Esophagus muscularis mucosa (tissue), 4 donors: Measurements from ENCODE around the gene UHRF1. TPM values are rescaled to one million over a fixed set of nuclear protein-coding genes. Genes with fewer than 3 reads are reported as not detected.

Experiments used
- DNase-seq: peaks from one replicate; pipeline ENCODE4 v3.0.0-alpha.2; 2017; ENCODE audit errors: extremely low spot score
- H3K27ac ChIP-seq, 4 donors: fragments of 200-600 bp; sonication (generic); replicated peaks in 1 of 4; 1 replicate in 3 of 4; 2 replicates in 1 of 4; pipeline ENCODE4 v1.5.1; 2016 to 2019; ENCODE audit warnings: mild to moderate bottlenecking in 1 of 4
- H3K27me3 ChIP-seq, 4 donors: fragments of 200-600 bp; sonication (generic); one replicate each; pipeline versions ENCODE4 v1.5.1 to v1.6.0; 2016 to 2019
- H3K36me3 ChIP-seq, 4 donors: fragments of 200-600 bp; sonication (generic); one replicate each; pipeline ENCODE4 v1.5.1; 2016 to 2019
- H3K4me1 ChIP-seq, 4 donors: fragments of 200-600 bp; sonication (generic); one replicate each; pipeline ENCODE4 v1.5.1; 2016 to 2019
- H3K4me3 ChIP-seq, 4 donors: fragments of 200-600 bp; sonication (generic); 1 replicate in 2 of 4; 2 replicates in 2 of 4; pipeline ENCODE4 v1.5.1; 2016 to 2019; ENCODE audit warnings: mild to moderate bottlenecking in 4 of 4, moderate library complexity in 1 of 4
- H3K9me3 ChIP-seq, 4 donors: fragments of 200-600 bp; sonication (generic); 1 replicate in 3 of 4; 2 replicates in 1 of 4; pipeline ENCODE4 v1.5.1; 2016 to 2019
- EP300 ChIP-seq: sonication (generic); formaldehyde crosslinking; IDR thresholded peaks from one replicate; pipeline ENCODE4 v1.6.1; 2017; ENCODE audit warnings: antibody characterized with exemption
- POLR2A ChIP-seq: fragments of 450-650 bp; IDR thresholded peaks from one replicate; pipeline ENCODE4 v1.6.1; 2017; ENCODE audit warnings: antibody characterized with exemption, moderate library complexity, mild to moderate bottlenecking, low read depth
- POLR2AphosphoS5 ChIP-seq, 2 donors: sonication (generic); formaldehyde crosslinking; IDR thresholded peaks; one replicate each; pipeline ENCODE4 v1.6.1; 2017; ENCODE audit warnings: antibody characterized with exemption in 2 of 2
- WGBS: methylation state at CpG from one replicate; pipeline ENCODE4 v1.1.5; 2018; 5-methylcytosine and 5-hydroxymethylcytosine counted together
- intact Hi-C: fragments of 100-400 bp; cut with DNase I; formaldehyde crosslinking; loops from one replicate; pipeline ENCODE4 v1.15.1; 2023
- total RNA-seq, 4 donors: library from RNA; depleted of rRNA; stranded (reverse); fragments of >200 nt; gene quantifications; one replicate each; pipeline versions ENCODE4 v1.1.0 to v1.2.1, GENCODE V29; 2016
- TF ChIP-seq, protein P1 (sequence below), 3 experiments: fragments of 200-600 bp in 2 of 3; fragments of 450-650 bp in 1 of 3; sonication (generic) in 2 of 3; IDR thresholded peaks; one replicate each; pipeline ENCODE4 v1.5.1; 2017 to 2019; ENCODE audit warnings: antibody characterized with exemption in 3 of 3, mild to moderate bottlenecking in 2 of 3, moderate library complexity in 1 of 3

The UHRF1 gene
- total RNA-seq, 4 donors from 2014 or later = 0.33 to 1.2 (median 0.64) TPM

- Histone ChIP-seq H3K27me3 (peaks cover 0 to under 1% (median 0%) of the 10 kb centered on the region in 4 donors), H3K9me3 (no peaks in the 10 kb centered on the region), H3K4me1 (no peaks in the 10 kb centered on the region), H3K4me3 (no peak within 1 kb of the TSS), H3K27ac (no peak within 1 kb of the TSS), H3K36me3 (no peaks in the 10 kb centered on the region)
- intact Hi-C loops = no loop called here
- WGBS = 74% methylated on average over 7 of the region's 7 CpGs
- TF ChIP-seq, protein P1, sequence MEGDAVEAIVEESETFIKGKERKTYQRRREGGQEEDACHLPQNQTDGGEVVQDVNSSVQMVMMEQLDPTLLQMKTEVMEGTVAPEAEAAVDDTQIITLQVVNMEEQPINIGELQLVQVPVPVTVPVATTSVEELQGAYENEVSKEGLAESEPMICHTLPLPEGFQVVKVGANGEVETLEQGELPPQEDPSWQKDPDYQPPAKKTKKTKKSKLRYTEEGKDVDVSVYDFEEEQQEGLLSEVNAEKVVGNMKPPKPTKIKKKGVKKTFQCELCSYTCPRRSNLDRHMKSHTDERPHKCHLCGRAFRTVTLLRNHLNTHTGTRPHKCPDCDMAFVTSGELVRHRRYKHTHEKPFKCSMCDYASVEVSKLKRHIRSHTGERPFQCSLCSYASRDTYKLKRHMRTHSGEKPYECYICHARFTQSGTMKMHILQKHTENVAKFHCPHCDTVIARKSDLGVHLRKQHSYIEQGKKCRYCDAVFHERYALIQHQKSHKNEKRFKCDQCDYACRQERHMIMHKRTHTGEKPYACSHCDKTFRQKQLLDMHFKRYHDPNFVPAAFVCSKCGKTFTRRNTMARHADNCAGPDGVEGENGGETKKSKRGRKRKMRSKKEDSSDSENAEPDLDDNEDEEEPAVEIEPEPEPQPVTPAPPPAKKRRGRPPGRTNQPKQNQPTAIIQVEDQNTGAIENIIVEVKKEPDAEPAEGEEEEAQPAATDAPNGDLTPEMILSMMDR (IDR thresholded peaks at IDR 0.05) = no peak
- TF ChIP-seq POLR2A (no peak), POLR2AphosphoS5 (IDR thresholded peaks at IDR 0.05) (no peak), EP300 (no peak)
- no peak for DNase-seq
Measured at GRCh38 chr19:4902796-4903195, 6.5 kb upstream of the UHRF1 start, which contains the start of gene ARRDC5. ARRDC5 (minus strand) TSS chr19:4902896; CDS start chr19:4902825, 71 bp downstream.

DNA sequence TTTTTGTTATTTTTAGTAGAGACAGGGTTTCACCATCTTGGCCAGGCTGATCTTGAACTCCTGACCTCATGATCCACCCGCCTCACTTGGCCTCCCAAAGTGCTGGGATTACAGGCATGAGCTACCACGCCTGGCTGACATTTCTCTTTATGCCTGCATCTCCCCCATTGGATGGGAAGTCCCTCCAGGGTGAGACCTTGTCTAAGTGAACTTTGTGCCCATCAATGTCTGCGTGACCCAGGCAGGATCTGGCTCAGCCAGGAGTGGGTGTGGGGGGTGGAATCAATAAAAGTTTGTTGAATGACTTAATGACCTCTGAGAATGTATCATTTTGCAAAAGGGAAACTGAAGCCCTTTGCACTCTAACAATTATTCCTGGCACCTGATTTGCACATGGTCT lies 4.8 kb upstream of the UHRF1 start:
- peaks cover 5 to 8% (median 7%) of the 10 kb centered on the region in 4 donors for H3K4me1 ChIP-seq
- H3K4me3 ChIP-seq = no peak overlapping the region
- H3K36me3 ChIP-seq = no peaks in the 10 kb centered on the region
- no peak for DNase-seq
- no peaks in the 10 kb centered on the region for H3K9me3 ChIP-seq
- TF ChIP-seq EP300 (no peak), POLR2AphosphoS5 (IDR thresholded peaks at IDR 0.05) (no peak), POLR2A (no peak)
- TF ChIP-seq, protein P1 (IDR thresholded peaks at IDR 0.05) = no peak
- H3K27ac ChIP-seq = no peak overlapping the region
- intact Hi-C loops = no loop called here
- WGBS = 75% methylated on average over 3 of the region's 3 CpGs
- H3K27me3 ChIP-seq = peaks cover 0 to 17% (median 7%) of the 10 kb centered on the region in 4 donors

- Histone ChIP-seq H3K27me3 (peaks cover 0 to 24% (median 8%) of the 10 kb centered on the region in 4 donors), H3K4me1 (peaks cover 17 to 30% (median 28%) of the 10 kb centered on the region in 4 donors), H3K9me3 (no peaks in the 10 kb centered on the region), H3K36me3 (no peaks in the 10 kb centered on the region), H3K4me3 (no peak overlapping the region), H3K27ac (no peak overlapping the region)
- TF ChIP-seq POLR2A = no peak
- no peak for TF ChIP-seq EP300
- TF ChIP-seq, protein P1 (IDR thresholded peaks at IDR 0.05) = no peak
- no peak for TF ChIP-seq POLR2AphosphoS5 (IDR thresholded peaks at IDR 0.05)
- intact Hi-C loops = no loop called here
- DNase-seq = no peak
- WGBS = 92% methylated on average over 8 of the region's 8 CpGs
Measured at GRCh38 chr19:4906963-4907362, 2.3 kb upstream of the UHRF1 start.

DNA sequence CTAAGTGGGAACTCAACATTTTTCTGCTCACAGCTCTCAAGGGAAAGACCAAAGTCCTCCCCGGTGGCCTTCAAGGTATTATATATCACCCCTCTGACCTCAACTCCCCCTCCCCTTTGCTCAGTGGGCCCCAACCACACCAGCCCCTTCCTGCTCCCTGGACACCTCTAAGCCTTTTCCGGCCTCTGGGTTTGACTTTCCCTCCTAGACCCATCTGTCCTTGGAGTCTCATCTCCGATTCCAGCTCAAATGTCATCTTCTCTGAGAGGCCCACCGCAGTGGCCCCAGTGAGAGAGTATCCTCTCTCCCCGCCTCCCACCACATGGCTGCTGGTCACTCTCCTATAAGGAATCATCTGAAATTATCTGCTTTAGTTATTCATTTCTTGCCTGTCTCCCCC lies 941 bp upstream of the UHRF1 start:
- WGBS = 84% methylated on average over 5 of the region's 5 CpGs
- Histone ChIP-seq H3K36me3 (no peaks in the 10 kb centered on the region), H3K4me1 (peaks cover 17 to 34% (median 32%) of the 10 kb centered on the region in 4 donors), H3K27ac (no peak overlapping the region), H3K4me3 (no peak overlapping the region), H3K27me3 (peaks cover 0 to 24% (median 8%) of the 10 kb centered on the region in 4 donors), H3K9me3 (no peaks in the 10 kb centered on the region)
- intact Hi-C loops = no loop called here
- DNase-seq = no peak
- no peak for TF ChIP-seq POLR2A
- no peak for TF ChIP-seq EP300
- no peak for TF ChIP-seq POLR2AphosphoS5 (IDR thresholded peaks at IDR 0.05)
- TF ChIP-seq, protein P1 (IDR thresholded peaks at IDR 0.05) = no peak

GRCh38 chr19:4908781-4909155 lies 533 bp upstream of the UHRF1 start:
- no peak for DNase-seq
- Histone ChIP-seq H3K27me3 (peaks cover 0 to 24% (median 8%) of the 10 kb centered on the region in 4 donors), H3K27ac (no peak overlapping the region), H3K9me3 (no peaks in the 10 kb centered on the region), H3K4me1 (peaks cover 17 to 34% (median 32%) of the 10 kb centered on the region in 4 donors), H3K4me3 (peak overlapping the region in 2 of 4 donors; percentile 74 to 93), H3K36me3 (no peaks in the 10 kb centered on the region)
- WGBS = 81% methylated on average over 9 of the region's 15 CpGs
- TF ChIP-seq POLR2AphosphoS5 (IDR thresholded peaks at IDR 0.05) (no peak), POLR2A (no peak), EP300 (no peak)
- TF ChIP-seq, protein P1 (IDR thresholded peaks at IDR 0.05) = no peak
- intact Hi-C loops = no loop called here
